Ovary (tissue), 3 donors: Measurements from ENCODE around the gene ARHGEF10L.

Experiments used
- CTCF ChIP-seq, 3 donors: fragments of 450-650 bp in 2 of 3; fragments of 200-600 bp in 1 of 3; IDR thresholded peaks; one replicate each; pipeline versions ENCODE4 v1.5.1 to v1.8.0; 2016 to 2022; ENCODE audit warnings: antibody characterized with exemption in 3 of 3, mild to moderate bottlenecking in 1 of 3
- EP300 ChIP-seq: sonication (generic); formaldehyde crosslinking; IDR thresholded peaks from one replicate; pipeline ENCODE4 v1.6.1; 2017; ENCODE audit warnings: antibody characterized with exemption
- POLR2A ChIP-seq: fragments of 450-650 bp; IDR thresholded peaks from one replicate; pipeline ENCODE4 v1.6.1; 2017; ENCODE audit warnings: antibody characterized with exemption, mild to moderate bottlenecking, moderate library complexity
- donor health status: DM: no; HTN: no; CAD: no.

GRCh38 chr1:17635276-17635675 is 95.8 kb downstream of the ARHGEF10L start:
- TF ChIP-seq CTCF (IDR thresholded peaks at IDR 0.05): no peak
- TF ChIP-seq EP300: no peak
- TF ChIP-seq POLR2A: no peak
